Measurements from ENCODE around the gene ADAMTSL4. TPM values are rescaled to one million over a fixed set of nuclear protein-coding genes. Genes with fewer than 3 reads are reported as not detected.

The ADAMTSL4 gene
- total and polyA plus RNA-seq, 9 of the 15 experiments (the other 6 are each of a cell fraction or from before 2014, with no cell fraction given), result 12.7 to 212 (median 35.6) TPM

- TF ChIP-seq REST (IDR thresholded peaks at IDR 0.05; ENCODE audit: borderline replicate concordance), result no peak
- TF ChIP-seq REST (CRISPR knock-in tag; IDR thresholded peaks at IDR 0.05; ENCODE audit: low read depth), result no peak
- no peak for TF ChIP-seq ZNF561 (CRISPR knock-in tag; conservative IDR thresholded peaks at IDR 0.05)
- peak; percentile 16; the same call in 1 of the 2 replicates for TF ChIP-seq L3MBTL2 (IDR thresholded peaks at IDR 0.05)
- no peak for TF ChIP-seq HCFC1 (IDR thresholded peaks at IDR 0.05; ENCODE audit: low read depth, low read length)
- no peak for TF ChIP-seq RFX1 (IDR thresholded peaks at IDR 0.05)
- TF ChIP-seq ILK (tag; IDR thresholded peaks at IDR 0.05; ENCODE audit: borderline replicate concordance, low read depth), result no peak
- TF ChIP-seq ZNF76 (CRISPR knock-in tag; IDR thresholded peaks at IDR 0.05; ENCODE audit: borderline replicate concordance), result no peak
- TF ChIP-seq TRIM25 (IDR thresholded peaks at IDR 0.05; ENCODE audit: borderline replicate concordance), result no peak
- no peak for TF ChIP-seq NEUROD1 (IDR thresholded peaks at IDR 0.05; ENCODE audit: borderline replicate concordance, low read depth, low read length, partially characterized antibody)
- no peak for TF ChIP-seq POLR3A (IDR thresholded peaks at IDR 0.05; ENCODE audit: borderline replicate concordance, extremely low read depth, insufficient read depth, insufficient read length)
- TF ChIP-seq TCF15 (CRISPR knock-in tag; IDR thresholded peaks at IDR 0.05), result no peak
- no peak for TF ChIP-seq TCF7L2 (IDR thresholded peaks at IDR 0.05; ENCODE audit: low read depth, low read length)
- TF ChIP-seq RBFOX2 (IDR thresholded peaks at IDR 0.05; ENCODE audit: low read depth, low read length), result peak; percentile 80
These were observed 12.2 kb downstream of the ADAMTSL4 start (continued) for GRCh38 chr1:150561254-150561973.

Measured in K562 (cell line).